Adrenal gland (tissue), 12 donors: ENCODE data around the gene SRGAP3. TPM values are rescaled to one million over a fixed set of nuclear protein-coding genes. Genes with fewer than 3 reads are reported as not detected.

Source experiments
- DNase-seq, 7 donors: peaks; one replicate each; pipeline ENCODE4 v3.0.0-alpha.2; 2019 to 2020
- H3K27ac ChIP-seq, 5 donors: fragments of 200-600 bp; sonication (generic) in 4 of 5; 1 replicate in 3 of 5; 2 replicates in 2 of 5; pipeline versions ENCODE4 v1.5.1 to v1.8.0; 2016 to 2020; ENCODE audit warnings: mild to moderate bottlenecking in 1 of 5
- H3K27me3 ChIP-seq: fragments of 200-600 bp; 2 replicates; pipeline ENCODE4 v1.8.0; 2021
- H3K36me3 ChIP-seq, 2 donors: fragments of 200-600 bp; replicated peaks in 1 of 2; 1 replicate in 1 of 2; 2 replicates in 1 of 2; pipeline versions ENCODE4 v1.5.1 to v1.8.0; 2018 to 2022
- H3K4me1 ChIP-seq, 2 donors: fragments of 200-600 bp; replicated peaks in 1 of 2; 1 replicate in 1 of 2; 2 replicates in 1 of 2; pipeline versions ENCODE4 v1.5.1 to v1.8.0; 2018 to 2021
- H3K4me3 ChIP-seq, 4 donors: fragments of 200-600 bp; sonication (generic) in 3 of 4; one replicate each; pipeline ENCODE4 v1.5.1; 2016 to 2018
- H3K9me3 ChIP-seq, 3 donors: fragments of 200-600 bp; sonication (generic) in 1 of 3; replicated peaks in 1 of 3; 1 replicate in 2 of 3; 2 replicates in 1 of 3; pipeline versions ENCODE4 v1.5.1 to v1.8.0; 2016 to 2021
- POLR2A ChIP-seq, 2 donors: fragments of 450-650 bp; IDR thresholded peaks; one replicate each; pipeline ENCODE4 v1.6.1; 2017; ENCODE audit warnings: antibody characterized with exemption in 2 of 2, mild to moderate bottlenecking in 2 of 2, moderate library complexity in 1 of 2
- WGBS, 4 donors: extraction: QIAGEN DNeasy Blood & Tissue Kit in 2 of 4; methylation state at CpG; one replicate each; pipeline versions ENCODE4 v1.1.5 to v1.1.7; 2013 to 2017; 5-methylcytosine and 5-hydroxymethylcytosine counted together
- intact Hi-C, 2 donors: fragments of 100-400 bp; cut with DNase I; formaldehyde crosslinking; loops; one replicate each; pipeline versions ENCODE4 v1.14.1 to v1.15.0; 2022 to 2023
- polyA plus RNA-seq, 3 donors: library from polyadenylated mRNA; stranded (reverse); fragments of 200-250 nt in 2 of 3; fragments of 350-450 nt in 1 of 3; fragmentation: Illumina TruSeq in 1 of 3; extraction: RNeasy Lipid Tissue Mini Kit (QIAGEN cat#74804) in 1 of 3; gene quantifications; one replicate each; pipeline ENCODE4 v1.2.3, GENCODE V29; 2013 to 2014
- total RNA-seq, 9 donors: library from RNA; depleted of rRNA in 4 of 9; stranded (reverse); fragments of >200 nt in 4 of 9; fragments of 120-200 nt in 1 of 9; fragmentation: NEBNext Ultra II Directional in 1 of 9; extraction: Animal tissue kit (Norgen Biotek cat#: 25700) in 1 of 9; gene quantifications; one replicate each; pipeline versions ENCODE4 v1.1.0 to v1.2.4, GENCODE V29; 2013 to 2023
- TF ChIP-seq, protein P1 (sequence below), 6 experiments: fragments of 450-650 bp in 4 of 6; fragments of 200-600 bp in 2 of 6; sonication (generic) in 1 of 6; IDR thresholded peaks; 1 replicate in 5 of 6; 2 replicates in 1 of 6; pipeline versions ENCODE4 v1.5.1 to v1.8.0; 2016 to 2021; ENCODE audit warnings: antibody characterized with exemption in 6 of 6, mild to moderate bottlenecking in 2 of 6, moderate library complexity in 1 of 6
- donor health status: healthy with polysubstance abuse.
- donor health status: Bipolar disorder and iron deficiency.
- donor health status: DM: yes; HTN: yes; CAD: no.
- donor health status: DM: no; HTN: no; CAD: no.
- donor health status: DM: no; HTN: no; CAD: no.
- donor health status: DM: yes; HTN: yes; CAD: no.

SRGAP3 gene
- total and polyA plus RNA-seq, 12 donors: 3.3 to 35.0 (median 17.8) TPM

DNA sequence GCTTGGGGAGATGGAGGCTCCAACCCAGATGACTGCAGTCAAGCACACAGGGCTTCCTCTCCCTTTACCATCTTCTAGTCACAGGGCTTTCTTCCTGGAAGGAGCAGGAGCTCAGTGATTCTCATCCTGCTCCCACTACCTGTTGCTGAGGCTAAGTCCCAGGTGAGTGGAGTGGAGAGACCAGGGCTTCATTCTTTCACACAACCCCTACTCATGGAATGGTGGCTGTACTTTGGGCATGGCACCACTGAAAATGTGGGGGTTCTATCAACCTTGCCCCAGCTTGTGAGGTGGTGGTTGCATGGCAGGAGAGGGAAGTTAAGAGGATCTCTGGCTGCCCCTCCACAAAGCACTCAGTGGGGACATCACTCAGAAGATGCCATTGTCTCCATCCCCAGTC, 249.4 kb downstream of the SRGAP3 start:
- intact Hi-C loops: no loop called here
- no peak for DNase-seq
- Histone ChIP-seq H3K4me1 (no peaks in the 10 kb centered on the region), H3K27me3 (no peaks in the 10 kb centered on the region), H3K4me3 (no peak overlapping the region), H3K9me3 (no peaks in the 10 kb centered on the region), H3K27ac (no peak overlapping the region), H3K36me3 (no peaks in the 10 kb centered on the region)
- TF ChIP-seq POLR2A (IDR thresholded peaks at IDR 0.05): no peak
- TF ChIP-seq, protein P1, sequence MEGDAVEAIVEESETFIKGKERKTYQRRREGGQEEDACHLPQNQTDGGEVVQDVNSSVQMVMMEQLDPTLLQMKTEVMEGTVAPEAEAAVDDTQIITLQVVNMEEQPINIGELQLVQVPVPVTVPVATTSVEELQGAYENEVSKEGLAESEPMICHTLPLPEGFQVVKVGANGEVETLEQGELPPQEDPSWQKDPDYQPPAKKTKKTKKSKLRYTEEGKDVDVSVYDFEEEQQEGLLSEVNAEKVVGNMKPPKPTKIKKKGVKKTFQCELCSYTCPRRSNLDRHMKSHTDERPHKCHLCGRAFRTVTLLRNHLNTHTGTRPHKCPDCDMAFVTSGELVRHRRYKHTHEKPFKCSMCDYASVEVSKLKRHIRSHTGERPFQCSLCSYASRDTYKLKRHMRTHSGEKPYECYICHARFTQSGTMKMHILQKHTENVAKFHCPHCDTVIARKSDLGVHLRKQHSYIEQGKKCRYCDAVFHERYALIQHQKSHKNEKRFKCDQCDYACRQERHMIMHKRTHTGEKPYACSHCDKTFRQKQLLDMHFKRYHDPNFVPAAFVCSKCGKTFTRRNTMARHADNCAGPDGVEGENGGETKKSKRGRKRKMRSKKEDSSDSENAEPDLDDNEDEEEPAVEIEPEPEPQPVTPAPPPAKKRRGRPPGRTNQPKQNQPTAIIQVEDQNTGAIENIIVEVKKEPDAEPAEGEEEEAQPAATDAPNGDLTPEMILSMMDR (IDR thresholded peaks at IDR 0.05): no peak

DNA sequence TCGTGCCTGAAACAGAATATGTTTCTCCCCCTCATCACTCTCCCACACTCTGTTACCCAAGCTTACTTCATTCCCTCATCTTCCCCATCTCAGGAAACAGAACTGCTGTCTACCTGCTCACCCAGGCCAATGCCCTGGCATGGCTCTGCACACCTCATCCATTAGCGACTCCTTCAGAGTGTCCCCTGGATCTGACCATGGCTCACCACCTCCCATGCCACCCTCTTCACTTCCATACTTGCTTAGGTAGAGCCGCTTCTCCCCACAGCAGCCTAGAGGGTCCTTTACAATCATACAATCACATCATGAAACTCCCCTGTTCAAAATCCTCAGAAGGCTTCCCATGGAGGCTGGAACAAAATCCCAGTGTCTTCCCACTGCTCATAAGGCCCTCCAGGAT, 252.3 kb downstream of the SRGAP3 start:
- no peaks in the 10 kb centered on the region for H3K27me3 ChIP-seq
- H3K4me1 ChIP-seq: no peaks in the 10 kb centered on the region
- H3K4me3 ChIP-seq: no peak overlapping the region
- 77 to 87% (median 84%) methylated on average over 3 of the region's 3 CpGs for WGBS, 4 donors
- intact Hi-C loops: no loop called here
- H3K36me3 ChIP-seq: no peaks in the 10 kb centered on the region
- no peaks in the 10 kb centered on the region for H3K9me3 ChIP-seq
- TF ChIP-seq POLR2A (IDR thresholded peaks at IDR 0.05): no peak
- TF ChIP-seq, protein P1 (IDR thresholded peaks at IDR 0.05): no peak
- DNase-seq: no peak
- peak overlapping the region in 1 of 5 donors; percentile 25 for H3K27ac ChIP-seq

DNA sequence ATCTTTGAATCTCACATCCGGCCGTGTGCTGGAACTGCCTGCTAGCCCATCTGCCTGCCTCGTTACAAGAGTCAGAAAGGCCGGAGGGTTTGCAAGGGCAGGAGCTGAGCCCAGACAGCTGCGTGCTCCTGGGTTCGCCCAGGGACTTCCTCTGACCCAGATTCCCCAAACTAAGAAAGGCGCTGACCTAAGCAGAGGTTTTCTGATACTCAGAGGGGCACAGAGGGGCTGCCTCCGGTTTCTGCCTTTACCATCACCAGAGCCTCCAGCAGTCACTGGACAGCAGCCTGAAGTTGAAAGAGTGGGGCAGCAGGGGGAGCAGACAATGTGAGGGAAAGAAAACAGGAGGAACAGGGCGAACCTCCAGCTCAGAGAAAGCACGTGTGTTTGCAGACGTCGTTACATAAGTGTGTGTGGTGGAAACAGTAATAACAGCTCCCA, 252.7 kb downstream of the SRGAP3 start:
- no peaks in the 10 kb centered on the region for H3K9me3 ChIP-seq
- TF ChIP-seq, protein P1 (IDR thresholded peaks at IDR 0.05): peak in 4 of 6 experiments; percentile 12 to 34 (median 20)
- TF ChIP-seq POLR2A (IDR thresholded peaks at IDR 0.05): no peak
- no peaks in the 10 kb centered on the region for H3K36me3 ChIP-seq
- H3K4me1 ChIP-seq: no peaks in the 10 kb centered on the region
- DNase-seq: peak in 4 of 7 donors; percentile 29 to 84 (median 30)
- intact Hi-C loops: no loop called here
- no peak overlapping the region for H3K4me3 ChIP-seq
- H3K27me3 ChIP-seq: no peaks in the 10 kb centered on the region
- 43 to 69% (median 60%) methylated on average over 11 to 12 of the region's 12 CpGs for WGBS, 4 donors
- peak overlapping the region in 1 of 5 donors; percentile 25 for H3K27ac ChIP-seq

DNA sequence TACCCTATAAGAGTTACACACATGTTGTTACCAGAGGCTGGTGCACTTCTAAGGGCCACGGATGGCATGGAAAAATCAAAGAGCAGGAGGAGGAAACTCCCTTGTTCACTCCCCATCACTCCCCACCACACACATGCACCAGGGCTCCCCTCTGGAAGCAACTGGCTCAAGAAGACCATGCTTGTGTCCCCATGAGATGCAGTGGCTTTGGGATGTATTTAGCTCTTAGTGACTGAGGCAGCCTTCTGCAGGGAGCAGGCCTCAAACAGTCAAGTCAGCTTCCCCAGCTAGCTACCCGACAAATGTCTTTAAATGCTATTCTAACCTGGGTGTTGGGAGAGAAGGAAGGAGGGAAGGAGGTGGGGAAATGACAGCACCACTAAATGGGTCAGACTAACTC, 253.2 kb downstream of the SRGAP3 start:
- H3K4me3 ChIP-seq: no peak overlapping the region
- WGBS, 4 donors: 68 to 82% (median 76%) methylated on average over 2 of the region's 2 CpGs
- H3K4me1 ChIP-seq: no peaks in the 10 kb centered on the region
- intact Hi-C loops: no loop called here
- no peaks in the 10 kb centered on the region for H3K36me3 ChIP-seq
- no peaks in the 10 kb centered on the region for H3K27me3 ChIP-seq
- peak overlapping the region in 1 of 5 donors; percentile 25 for H3K27ac ChIP-seq
- DNase-seq: no peak
- no peaks in the 10 kb centered on the region for H3K9me3 ChIP-seq
- TF ChIP-seq, protein P1 (IDR thresholded peaks at IDR 0.05): no peak
- no peak for TF ChIP-seq POLR2A (IDR thresholded peaks at IDR 0.05)
